Measurements from ENCODE around the gene SEC14L3.

The SEC14L3 gene

DNA sequence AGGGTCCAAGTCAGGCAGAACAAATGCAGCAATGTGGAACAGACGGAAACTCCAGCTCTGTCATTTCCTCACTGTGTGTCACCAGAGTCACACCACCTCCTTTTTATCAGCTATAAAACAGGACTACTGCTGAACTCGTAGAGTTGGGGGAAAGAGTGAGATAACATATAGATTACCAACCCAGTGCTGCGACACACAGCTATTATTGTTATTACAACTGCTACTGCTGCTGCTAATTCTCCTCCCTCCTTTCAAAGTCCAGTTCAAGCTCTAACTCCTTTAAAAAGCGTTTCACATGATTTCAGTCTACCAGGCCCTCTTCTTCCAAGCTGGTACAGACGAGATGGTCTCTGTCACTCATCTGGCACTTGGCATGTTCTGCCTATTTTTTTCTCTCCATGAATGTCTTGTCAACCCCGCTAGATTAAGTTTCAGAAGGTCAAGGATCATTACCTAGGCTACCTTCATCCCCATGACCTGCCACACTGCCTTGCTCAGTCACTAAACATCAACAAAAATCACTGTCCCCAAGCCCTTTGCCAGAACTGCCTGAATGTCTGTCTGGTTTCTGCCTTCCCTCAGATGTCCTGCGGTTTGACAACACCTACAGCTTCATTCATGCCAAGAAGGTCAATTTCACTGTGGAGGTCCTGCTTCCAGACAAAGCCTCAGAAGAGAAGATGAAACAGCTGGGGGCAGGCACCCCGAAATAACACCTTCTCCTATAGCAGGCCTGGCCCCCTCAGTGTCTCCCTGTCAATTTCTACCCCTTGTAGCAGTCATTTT is 49.9 kb downstream of the SEC14L3 start:
- no peak for DNase-seq

DNA sequence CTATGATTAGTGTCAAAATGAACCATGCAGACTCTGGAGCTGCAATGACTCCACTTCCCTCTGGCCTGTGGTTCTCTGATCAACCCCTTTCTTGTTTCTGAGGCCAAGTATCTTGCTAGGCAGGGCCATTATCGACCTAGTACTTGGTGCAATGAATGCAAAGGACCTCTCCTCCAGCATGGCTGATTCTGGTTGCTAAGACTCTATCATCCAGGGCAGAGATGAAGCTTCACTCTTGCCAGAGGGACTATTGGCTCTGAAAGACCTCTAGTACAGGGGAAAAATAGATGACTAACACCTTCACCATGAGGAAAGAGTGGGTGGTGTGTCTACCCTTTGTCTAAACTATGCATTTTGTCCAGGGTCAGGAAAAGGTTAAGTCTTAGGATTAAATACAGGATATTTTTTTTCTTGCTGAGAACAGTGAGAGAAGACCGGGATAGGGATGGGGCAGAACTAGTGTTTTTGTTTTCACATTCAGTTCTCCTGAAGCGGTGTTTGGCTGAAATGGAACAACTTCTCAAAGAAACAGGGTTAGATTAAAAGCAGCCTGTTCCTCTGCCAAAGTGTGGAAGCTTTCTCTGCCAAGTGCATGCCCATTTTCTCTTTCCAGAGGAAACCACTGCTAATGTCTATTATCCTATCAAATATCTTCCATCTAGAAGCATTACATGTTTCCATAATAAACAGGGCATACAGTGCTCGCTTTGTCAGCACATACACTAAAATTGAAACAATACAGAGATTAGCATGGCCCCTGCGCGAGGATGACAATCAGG is 51.3 kb downstream of the SEC14L3 start:
- no peak for DNase-seq

DNA sequence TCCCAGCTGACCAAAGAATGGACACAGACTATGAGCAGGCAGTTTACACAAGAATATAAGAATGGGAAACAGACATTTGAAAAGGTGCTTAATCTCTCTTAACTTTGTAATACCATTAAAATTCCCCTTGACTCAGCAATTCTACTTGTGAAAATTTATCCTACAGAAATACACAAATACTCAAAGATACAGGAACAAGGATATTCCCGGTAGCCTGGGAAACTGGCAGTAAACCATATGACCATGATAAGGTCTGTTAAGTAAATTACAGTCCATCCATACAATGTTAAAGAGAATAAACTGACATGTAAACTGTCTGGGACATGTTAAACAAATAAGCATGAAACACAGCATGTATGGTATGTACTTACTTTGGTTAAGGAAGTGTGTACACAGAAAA is 55.0 kb downstream of the SEC14L3 start:
- no peak for DNase-seq

DNA sequence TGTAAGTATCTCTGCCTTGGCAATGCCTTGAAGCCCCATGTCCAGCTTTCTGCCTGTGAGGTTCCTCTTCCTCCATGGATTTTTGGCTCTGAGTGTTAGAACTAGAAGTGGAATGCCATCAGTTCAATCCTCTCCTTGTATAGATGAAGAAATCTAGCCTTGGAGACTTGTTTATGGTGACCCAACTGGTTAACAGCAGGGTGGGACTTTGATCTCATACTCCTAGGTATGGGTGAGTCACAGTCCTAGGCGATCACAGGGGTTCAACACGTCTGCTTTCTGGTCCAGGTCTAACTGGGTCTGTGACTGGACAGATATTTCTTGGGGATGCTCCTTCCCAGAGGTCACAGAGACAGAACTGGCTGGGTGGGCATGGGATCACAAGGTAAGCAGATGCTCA is 55.4 kb downstream of the SEC14L3 start:
- DNase-seq: no peak

DNA sequence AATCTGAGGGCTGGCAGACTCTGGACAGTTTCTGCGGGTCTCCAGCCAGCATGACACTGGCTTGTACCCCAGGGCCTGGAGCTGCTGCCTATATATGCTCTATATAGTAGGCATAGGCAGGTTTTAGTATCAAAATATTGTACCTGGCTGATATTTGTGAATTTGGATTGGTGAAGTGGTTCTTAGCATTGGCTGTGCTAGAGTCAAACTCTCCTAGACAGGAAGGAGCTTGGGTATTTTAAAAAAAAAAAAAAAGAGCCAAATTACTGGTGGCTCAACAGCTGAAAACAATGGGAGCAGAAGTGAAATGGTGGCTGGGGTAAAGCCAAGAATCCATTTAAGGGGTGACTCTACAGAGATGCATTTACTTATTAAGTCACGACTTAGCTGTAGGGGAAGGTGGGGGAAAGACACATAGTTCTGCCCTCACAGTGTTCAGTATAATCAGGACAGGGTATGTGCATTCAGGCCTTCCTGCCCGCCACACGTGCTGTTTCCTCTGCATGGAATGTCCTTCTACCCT is 57.2 kb downstream of the SEC14L3 start:
- no peak for DNase-seq

DNA sequence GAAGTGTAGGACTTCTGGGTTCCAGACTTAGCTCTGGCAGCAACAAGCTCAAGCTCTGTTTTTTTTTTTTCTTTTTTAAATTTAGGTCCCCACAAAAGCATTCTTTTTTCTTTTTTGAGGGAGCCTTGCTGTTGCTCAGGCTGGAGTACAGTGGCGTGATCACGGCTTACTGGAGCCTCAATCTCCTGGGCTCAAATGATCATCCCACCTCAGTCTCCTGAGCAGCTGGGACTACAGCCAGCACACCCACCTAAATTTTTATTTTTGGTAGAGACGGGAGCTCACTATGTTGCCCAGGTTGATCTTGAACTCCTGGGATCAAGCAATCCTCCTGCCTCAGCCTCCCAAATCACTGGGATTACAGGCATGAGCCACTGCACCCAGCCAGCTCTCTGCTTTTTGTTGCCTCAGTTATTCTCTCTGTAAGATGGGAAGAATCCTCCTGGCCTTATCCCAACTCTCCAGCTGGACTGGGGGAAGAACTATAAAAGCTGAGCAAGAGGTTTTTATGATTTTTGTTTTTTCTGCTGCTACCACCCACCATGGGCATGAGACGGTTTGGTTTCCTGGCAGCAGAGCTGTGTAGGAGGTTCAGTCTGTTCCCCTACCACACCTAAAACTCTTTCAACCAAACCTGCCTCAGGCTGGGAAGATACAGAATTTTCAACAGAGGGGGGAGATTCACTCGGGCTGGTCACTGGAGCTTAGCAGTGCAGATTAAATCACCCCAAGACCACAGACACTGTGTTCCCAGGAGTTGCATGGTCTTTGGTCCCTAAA is 57.9 kb downstream of the SEC14L3 start:
- DNase-seq: no peak

DNA sequence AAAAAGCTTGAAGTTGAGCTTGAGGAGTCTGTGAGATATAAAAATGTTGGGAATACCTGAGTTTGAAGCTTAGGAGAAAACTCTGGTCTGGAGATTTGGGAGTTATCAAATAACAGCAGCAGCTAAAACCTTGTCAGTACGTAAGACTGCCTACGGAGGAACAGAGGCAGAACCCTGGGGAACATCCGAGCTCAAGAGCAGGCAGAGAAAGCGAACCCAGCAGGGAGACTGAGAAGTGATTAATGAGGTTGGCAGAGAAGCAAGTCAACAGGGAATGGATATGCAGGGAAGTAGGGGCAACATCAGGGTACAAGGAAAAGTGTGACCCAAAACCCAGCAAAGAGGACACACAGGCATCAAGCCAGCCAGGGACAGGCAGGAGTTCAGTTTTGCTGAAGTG is 58.8 kb downstream of the SEC14L3 start:
- no peak for DNase-seq

DNA sequence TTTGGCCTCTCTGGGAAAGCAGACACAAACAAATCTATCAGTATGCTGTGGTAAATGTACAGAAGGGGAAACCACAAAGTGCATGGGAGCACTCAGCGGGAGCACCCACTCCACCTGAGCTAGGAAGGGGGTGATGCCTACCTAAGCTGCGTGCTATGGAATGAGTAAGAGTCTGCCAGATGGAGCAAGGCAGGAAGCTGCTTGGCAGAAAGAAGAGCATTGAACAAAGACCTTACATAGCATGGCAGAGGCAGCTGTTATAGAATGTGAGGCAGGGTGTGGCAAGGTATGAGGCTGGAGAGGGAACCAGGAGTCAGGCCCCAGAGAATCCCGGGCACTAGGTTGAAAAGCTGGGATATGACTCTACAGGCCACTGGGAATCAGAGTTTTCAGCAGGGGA is 60.0 kb downstream of the SEC14L3 start:
- no peak for DNase-seq

Data from AML-193 (cell line).